ENCODE measurements around the gene NADSYN1.
A peak's percentile ranks its signal among the peaks of the same experiment; 100 is the strongest.

NADSYN1 gene

GRCh38 chr11:71443736-71444445, 9.1 kb upstream of the NADSYN1 start:
- no peak for DNase-seq (ENCODE audit: low read depth)
- TF ChIP-seq CTCF (IDR thresholded peaks at IDR 0.05; ENCODE audit: insufficient read depth, low read depth, low read length, missing control alignments), result no peak
- H3K4me3 ChIP-seq (ENCODE audit: low read depth, low read length), result no peak overlapping the region

DNA sequence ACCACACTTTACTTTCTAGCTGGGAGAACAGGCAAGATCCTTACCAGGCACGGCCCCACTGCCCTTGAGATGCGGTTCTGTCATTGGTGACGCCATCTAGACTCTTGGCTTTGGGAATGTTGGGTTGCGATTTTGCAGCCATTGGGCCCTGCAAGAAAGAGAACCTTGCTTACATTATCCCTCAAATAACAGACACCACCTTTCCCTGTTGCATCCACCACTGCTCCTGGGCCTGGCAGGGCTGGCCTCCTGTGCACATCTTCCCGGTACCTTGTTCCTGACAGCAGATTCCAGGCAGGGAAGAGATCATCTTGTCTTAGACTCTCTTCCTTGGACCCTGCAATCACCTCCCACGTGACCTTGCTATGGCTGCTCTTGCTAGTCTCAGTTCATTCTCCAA, 8.2 kb upstream of the NADSYN1 start:
- no peak overlapping the region for H3K4me3 ChIP-seq (ENCODE audit: low read depth, low read length)
- no peak for DNase-seq (ENCODE audit: low read depth)
- no peak for TF ChIP-seq CTCF (IDR thresholded peaks at IDR 0.05; ENCODE audit: insufficient read depth, low read depth, low read length, missing control alignments)

DNA sequence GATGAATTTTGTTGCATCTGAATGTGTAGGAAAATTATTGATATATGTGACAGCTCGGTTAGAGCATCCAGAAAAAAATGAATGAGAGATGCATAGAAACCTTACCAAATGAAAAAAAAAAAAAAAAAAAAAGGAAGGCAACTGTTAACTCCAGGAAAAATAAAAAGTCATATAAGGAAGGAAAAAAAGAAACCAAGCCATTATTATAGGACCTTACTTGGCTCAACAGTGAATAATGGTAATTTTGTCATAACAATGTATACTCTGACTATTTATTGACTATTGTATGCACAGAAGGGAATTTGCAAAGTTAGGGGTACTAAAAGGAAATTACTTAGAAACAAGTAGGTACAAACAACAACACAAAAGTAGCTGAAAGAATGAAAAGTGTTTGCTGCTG, 6.9 kb upstream of the NADSYN1 start:
- TF ChIP-seq CTCF (IDR thresholded peaks at IDR 0.05; ENCODE audit: insufficient read depth, low read depth, low read length, missing control alignments), result no peak
- no peak for DNase-seq (ENCODE audit: low read depth)
- H3K4me3 ChIP-seq (ENCODE audit: low read depth, low read length), result no peak overlapping the region

- no peak for DNase-seq (ENCODE audit: low read depth)
- no peak for TF ChIP-seq CTCF (IDR thresholded peaks at IDR 0.05; ENCODE audit: insufficient read depth, low read depth, low read length, missing control alignments)
- H3K4me3 ChIP-seq (ENCODE audit: low read depth, low read length), result peak overlapping the region; percentile 67
Measured at GRCh38 chr11:71446942-71447688, 5.9 kb upstream of the NADSYN1 start.

GRCh38 chr11:71447791-71448256, 5.2 kb upstream of the NADSYN1 start:
- H3K4me3 ChIP-seq (ENCODE audit: low read depth, low read length), result peak overlapping the region; percentile 67
- peak; percentile 22 for DNase-seq (ENCODE audit: low read depth)
- TF ChIP-seq CTCF (IDR thresholded peaks at IDR 0.05; ENCODE audit: insufficient read depth, low read depth, low read length, missing control alignments), result no peak

DNA sequence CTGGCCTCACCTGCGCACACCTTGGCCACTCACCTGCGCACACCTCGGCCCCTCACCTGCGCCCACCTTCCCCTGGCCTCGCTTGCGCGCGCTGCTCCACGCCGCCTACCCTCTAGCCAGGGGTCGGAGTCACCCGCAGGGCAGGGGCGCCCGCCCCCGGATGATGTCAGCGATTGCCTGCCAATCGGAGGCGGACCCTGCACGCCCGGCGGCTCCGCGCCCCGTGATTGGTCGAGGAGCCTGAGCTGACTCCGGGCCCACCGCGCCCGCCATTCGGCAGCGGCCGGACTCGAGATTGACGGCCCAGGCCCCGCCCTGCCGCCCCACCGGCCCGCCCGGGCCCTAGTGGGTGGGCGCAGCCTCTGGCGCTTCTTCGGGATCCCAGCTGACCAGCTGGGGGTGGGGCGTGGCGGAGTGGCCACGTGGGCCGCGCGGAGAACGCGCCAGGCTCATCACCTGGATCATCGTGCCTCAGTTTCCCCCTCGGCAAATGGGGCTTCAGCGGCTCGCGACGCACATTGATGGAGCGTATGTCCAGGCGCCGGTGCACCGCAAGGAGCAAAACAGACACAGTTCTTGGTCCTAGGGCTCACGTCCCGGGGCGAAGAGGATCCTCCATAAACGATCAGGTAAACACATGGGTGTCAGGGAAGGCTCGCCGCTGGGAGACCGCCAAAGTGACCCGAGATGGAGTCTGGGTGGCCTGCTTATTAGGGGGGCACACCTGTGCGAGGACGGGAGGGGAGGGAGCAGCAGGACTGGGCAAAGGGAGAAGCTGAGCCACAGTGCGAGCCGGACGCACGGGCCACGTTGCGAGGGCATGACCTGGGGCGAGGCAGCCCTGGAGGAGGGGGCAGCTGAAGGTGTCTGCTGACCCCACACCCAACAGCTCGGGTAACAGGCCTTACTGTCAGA, 4.5 kb upstream of the NADSYN1 start, which contains the start of gene DHCR7:
DHCR7 (minus strand) TSS at position 137 of the 915 bp plus-strand sequence. CDS start 3,441 bp downstream, outside the sequence.
- peak; percentile 97 for DNase-seq (ENCODE audit: low read depth)
- peak within 1 kb of the TSS; percentile 67 for H3K4me3 ChIP-seq (ENCODE audit: low read depth, low read length)
- TF ChIP-seq CTCF (IDR thresholded peaks at IDR 0.05; ENCODE audit: insufficient read depth, low read depth, low read length, missing control alignments), result no peak
